HuH-7.5 (cell line): Measurements from ENCODE around the gene UBE2J2.

ENCODE experiments used
- DNase-seq: peaks from one replicate; pipeline ENCODE4 v3.0.0; 2011; ENCODE audit warnings: low spot score

Gene UBE2J2

DNA sequence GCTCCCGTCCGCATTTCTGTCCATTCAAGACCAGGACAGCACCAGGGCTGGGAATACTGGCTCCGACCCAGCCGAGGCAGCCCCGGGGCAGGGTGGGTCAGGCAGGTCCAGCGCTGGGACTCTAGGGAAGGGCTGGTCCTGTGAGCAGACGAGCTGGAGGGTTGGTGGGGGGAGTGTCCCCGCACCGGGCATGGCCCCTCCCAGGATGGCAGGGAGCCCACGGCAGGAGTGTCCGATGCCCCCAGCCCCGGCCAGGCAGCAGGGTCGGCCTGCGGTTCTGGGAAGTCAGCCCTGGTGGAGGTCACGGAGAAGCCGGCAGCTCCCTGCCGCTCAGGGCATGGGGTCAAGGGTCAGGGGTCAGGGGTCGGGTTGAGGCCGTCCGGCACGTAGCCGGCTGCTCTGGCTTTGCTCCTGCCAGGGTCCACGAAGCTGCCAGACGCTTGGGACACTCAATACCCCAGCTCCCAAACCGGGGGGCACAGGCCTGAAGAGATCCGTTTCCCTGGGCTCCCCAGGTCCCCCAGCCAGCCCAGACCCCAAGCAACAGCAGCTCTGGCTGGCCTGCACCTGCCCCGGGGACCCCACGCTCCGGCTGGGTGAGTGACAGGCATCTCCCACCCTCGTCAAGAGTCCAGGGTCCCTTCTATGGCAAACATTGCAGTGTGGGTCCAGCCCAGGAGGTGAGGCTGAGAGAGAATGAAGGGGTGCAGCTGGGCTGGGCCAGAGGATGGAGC, 33.9 kb downstream of the UBE2J2 start:
- peak; percentile 65 for DNase-seq

DNA sequence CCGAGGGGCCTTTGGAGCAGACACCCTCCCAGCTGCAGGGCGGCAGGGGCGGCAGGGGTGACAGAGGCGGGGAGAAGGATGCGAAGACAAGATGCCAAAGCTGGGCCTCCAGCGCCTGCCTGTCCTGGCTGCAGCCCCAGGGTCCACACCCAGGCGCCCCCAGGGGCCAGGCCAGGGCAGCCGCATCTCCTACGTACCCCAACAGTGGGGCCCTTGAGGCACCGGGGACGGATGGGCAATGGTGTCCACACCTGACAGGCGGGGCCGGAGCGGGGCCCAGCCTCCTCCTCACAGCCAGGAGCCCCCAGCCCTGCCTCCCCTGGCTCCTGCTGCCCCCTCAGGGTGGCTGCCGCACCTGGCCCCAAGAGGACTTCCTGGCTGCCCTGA, 34.4 kb downstream of the UBE2J2 start:
- DNase-seq = no peak

DNA sequence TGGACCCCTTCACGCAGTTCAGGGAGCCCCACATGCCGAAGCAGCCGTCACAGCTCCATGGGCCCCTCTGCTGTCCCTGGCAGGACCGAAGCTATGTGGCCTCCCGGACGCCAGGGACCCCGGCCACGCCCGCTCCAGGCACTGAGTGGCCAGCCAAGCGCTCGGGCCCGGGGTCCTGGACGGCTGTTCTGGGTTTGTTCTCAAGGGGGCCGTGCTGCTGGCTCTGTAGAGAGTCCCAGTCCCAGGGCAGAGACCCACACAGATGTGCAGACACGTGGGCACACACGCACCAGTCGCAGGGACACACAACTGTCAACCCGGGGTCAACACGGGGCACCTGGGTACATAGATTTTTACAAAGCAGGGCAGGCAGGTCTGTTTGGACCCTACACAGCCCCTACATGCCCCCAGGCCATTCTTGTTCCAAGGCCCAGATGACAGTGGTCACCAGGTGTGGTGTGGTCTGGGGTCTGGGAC, 34.9 kb downstream of the UBE2J2 start:
- peak; percentile 73 for DNase-seq

DNA sequence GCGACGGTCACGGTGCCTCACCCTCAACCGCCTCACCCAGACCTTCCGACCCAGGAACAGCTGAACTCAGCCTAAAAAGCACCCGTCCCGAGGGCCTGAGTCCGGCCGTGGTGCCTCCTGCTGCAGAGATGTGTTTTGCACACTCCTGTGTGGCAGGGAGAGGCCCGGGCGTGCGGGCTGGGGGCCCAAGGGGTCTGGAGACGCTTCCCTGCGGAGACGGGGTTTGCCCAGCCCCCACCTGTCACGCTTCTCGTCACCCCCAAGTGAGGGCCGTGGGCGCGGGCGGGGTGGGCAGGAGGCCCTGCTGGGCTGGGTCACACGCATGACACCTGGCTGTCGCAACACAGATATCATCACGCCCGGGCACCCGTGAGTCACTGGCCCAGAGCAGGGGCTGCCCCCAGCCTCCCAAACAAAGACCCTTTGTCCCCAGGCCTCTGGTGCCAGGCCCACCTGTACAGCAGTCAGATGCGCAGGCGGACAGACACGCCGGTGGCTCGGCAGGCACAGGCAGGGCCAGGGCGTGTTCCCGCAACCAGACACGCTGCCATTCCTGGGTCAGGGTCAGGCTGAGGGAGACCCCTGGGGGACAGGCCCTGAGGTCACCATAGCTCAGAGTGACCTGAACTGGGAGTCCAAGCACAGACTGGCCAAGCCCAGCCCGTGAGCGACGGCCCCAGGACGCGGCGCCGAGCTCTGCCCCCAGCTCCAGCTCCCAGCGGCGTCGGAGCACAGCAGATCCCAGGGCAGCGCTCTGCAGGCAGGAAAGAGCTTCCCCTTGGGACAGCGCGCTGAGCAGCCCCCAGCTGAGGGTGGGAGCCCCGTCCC, 35.6 kb downstream of the UBE2J2 start:
- peak; percentile 88 for DNase-seq

DNA sequence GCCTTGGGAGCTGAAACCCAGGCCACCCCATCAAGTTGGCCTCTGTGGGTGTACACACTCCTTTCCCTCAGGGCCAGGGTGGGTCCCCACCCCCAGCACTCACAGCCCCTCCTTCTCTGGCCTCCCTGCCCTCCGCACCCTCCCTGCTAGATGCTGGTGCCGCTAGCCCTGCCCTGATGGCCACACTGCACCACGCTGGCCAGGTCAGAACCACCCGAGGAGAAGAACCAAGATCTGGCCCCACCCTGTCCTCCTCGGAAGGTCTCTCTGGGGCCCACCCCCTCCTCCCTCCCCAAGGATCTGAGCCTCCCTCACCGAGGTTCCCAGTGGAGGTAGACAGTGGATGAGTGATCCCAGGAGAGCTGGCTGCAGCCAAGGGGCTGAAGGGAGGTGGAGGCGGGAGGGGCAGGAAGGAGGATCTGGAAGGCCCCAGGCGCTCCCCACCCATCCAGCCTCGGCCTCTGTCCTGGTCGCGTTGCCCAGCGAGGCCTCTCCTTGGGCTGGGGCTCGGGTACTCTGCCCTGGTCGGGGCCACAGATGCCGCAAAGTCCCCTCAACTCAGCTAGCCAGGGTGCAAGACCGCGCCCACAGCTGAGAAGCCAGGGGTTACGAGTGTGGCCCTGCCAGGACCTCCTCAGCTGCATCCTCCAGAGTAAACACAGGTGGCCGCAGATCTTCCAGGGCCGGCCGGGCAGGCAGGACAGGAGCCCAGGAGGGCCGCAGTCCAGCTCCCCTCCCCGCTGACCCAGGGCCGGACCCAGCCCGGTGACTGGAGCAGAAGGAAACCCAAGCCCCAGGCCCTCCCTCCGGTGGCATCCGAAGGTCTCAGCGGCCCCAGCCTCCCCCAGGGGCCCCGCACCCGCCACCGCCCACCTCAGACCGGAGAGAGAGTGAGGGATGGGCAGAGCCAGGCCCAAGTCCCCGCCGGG, 36.4 kb downstream of the UBE2J2 start:
- peak; percentile 59 for DNase-seq

DNA sequence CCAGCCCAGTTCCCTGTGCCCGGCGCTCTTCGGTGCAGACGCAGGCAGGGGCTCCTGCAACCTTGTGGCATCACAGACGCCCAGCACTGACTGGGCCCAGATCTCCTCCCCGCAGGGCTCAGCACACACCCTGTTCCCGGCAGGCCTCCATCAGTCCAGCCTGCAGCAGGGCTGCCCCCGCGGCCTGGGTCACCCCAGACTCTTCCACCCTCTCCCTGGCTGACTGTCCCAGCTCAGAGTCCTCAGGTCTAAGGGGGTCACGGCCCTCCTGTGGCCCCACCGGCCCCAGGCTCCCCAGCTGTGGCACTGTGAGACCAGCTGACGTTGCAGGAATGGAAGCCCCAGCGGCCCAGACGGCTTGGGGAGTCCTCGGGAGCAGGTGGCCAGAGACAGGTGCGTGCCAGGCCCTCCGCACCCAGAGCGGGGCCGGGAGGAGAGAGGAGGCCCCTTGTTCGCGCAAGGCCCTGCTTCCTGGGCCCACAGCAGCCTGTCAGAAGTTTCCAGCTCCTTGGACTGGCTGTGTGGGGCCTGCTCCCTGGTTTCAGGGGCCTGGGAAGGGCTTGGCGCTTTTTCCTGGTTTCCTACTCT, 37.4 kb downstream of the UBE2J2 start:
- no peak for DNase-seq

DNA sequence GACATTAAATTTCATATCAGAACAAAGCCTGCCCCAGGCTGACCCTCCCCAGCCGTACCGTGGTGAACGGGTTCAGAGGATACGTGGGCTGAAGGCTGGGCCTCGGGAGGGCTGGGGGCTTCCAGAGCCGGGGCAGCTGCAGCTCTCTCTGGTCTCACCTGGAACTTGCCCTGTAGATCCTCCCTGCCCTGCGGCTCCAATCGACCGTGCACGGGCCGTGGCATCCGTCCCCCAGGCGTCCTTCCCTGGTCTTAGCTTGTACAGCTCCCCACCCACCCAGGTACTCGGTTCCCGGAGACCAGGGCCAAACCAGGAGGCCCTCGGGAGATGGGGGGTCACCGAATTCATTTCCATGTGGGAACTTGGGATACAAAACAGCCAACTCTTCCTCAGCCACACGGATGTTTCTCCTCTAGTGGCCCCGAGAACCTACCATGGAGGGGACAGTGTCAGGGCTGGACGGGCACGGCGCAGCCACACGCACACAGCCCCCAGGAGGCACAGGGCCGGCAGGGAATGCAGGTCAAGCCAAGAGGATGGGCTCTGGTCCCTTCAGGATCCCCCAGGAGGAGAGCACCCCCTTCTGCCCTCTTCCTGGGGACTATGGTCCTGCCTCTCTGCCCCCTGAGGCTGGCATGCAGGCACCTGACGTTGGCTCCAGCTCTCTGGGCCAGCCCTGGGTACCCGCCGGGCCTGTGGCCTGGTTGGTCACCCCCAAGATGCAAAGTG, 38.5 kb downstream of the UBE2J2 start:
- no peak for DNase-seq

DNA sequence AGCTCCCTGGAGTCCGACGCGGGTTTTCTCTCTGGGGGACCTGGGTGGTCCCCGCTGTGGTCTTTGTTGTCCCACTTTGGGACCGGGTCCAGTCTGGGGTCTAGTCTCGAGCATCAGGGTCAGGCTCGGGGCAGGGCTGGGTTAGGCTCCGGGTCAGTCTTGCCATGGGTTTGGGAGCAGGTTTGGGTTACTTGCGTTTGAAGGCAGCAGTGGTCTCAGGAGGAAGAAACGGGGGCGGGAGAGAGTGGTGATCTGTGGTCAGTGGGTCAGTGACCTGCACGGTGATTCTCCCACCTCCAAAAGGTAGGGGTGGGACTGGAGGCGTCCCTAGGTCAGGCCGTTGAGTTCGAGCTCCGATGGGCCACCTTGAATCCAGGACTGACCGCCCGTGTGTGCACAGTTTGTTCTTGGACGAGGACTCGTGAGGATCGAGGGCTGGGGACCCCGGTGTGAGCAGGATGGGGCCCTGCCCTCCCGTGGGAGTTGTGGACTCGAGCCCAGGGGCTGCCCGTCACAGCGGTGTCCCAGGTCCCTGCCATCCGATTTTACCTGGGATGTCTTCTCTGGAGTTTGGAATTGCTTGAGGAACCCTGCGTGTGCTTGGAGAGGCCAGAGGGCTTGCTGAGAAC, 39.4 kb downstream of the UBE2J2 start:
- no peak for DNase-seq

DNA sequence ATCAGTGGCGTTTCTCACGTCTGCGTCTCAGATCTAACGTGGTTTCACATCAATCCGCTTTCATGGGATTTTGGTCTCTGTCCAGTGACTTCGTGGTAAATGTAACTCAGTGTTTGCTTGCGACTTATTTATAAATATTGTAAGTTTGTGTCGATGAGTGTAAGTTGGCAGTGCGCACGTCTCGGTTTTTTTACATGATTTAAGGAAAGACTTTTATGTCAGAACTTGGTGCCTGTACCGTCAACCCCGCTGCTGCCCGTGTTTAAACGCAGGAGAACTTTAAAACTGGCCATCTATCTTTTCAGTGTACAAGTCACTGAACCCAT, 40.1 kb downstream of the UBE2J2 start:
- no peak for DNase-seq

DNA sequence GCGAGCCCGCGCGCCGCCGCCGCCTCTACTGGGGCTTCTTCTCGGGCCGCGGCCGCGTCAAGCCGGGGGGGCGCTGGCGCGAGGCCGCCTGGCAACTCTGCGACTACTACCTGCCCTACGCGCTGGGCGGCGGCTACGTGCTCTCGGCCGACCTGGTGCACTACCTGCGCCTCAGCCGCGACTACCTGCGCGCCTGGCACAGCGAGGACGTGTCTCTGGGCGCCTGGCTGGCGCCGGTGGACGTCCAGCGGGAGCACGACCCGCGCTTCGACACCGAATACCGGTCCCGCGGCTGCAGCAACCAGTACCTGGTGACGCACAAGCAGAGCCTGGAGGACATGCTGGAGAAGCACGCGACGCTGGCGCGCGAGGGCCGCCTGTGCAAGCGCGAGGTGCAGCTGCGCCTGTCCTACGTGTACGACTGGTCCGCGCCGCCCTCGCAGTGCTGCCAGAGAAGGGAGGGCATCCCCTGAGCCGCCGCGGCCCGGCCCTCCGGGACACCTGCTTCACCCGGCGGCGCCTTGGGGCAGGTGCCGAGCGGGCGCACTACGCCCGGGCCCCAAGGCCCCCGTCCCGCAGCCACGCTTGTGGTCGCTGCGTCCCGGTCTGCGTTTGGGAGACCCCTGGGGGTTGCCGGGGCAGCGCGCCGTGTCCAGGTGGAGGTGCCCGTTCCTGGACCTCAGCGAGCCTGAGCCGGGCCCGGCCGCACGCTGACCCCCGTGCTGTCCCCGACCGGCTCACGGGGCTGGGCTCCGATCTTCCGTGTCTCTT, 40.7 kb downstream of the UBE2J2 start:
- DNase-seq = no peak

DNA sequence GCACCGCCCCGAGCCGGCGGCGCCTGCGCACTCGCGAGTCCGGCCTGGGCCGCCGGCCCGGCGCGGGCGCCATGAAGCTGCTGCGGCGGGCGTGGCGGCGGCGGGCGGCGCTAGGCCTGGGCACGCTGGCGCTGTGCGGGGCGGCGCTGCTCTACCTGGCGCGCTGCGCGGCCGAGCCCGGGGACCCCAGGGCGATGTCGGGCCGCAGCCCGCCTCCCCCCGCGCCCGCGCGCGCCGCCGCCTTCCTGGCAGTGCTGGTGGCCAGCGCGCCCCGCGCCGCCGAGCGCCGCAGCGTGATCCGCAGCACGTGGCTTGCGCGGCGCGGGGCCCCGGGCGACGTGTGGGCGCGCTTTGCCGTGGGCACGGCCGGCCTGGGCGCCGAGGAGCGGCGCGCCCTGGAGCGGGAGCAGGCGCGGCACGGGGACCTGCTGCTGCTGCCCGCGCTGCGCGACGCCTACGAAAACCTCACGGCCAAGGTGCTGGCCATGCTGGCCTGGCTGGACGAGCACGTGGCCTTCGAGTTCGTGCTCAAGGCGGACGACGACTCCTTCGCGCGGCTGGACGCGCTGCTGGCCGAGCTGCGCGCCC, 41.4 kb downstream of the UBE2J2 start, which contains the start of gene B3GALT6:
TSS of gene B3GALT6 (plus strand) at position 30 of the 588 bp plus-strand sequence. CDS start at position 72, 42 bp downstream.
- DNase-seq = no peak

DNA sequence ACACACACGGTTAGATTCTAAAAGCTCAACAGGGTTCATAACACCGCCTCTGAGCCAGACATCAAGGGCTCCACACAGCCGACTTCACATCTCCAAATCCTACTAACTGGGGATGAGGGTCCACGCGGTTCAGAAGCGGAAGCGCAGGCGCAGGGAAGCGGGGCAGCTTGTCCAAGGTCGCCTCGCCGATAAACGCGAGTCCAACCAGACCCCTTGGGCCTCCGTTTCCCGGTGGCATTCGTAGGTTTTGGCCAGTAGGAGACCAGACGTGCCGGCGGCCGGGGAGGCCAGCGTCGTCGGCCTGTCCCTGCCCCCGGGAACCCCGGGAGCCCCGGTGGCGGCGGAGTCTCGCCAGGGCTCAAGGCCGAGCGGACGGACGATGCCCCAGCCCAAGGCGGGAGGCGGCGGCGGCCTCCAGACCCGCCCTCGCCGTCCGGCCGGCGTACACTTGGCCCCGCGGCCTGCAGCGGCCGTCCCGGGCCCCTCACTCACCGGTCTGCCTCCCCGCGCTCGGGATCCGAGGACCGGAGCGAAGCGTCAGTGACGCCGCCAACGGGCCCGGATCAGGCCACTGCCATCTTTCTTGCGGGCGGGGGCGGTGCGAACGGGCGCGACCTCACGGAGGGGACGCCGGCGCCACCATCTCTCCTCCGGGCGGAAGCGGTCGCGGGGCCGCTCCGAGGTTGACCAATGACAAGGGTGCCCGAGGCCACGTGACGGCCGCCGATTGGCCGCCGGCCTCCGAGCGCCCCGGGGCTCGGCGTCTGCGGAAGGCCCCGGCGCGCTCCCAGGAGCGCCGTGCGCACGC, 42.0 kb downstream of the UBE2J2 start, which contains the start of gene SDF4:
TSS of gene SDF4 (minus strand) at position 602 of the 808 bp plus-strand sequence. CDS start 3,229 bp downstream, outside the sequence.
- DNase-seq = peak; percentile 100

DNA sequence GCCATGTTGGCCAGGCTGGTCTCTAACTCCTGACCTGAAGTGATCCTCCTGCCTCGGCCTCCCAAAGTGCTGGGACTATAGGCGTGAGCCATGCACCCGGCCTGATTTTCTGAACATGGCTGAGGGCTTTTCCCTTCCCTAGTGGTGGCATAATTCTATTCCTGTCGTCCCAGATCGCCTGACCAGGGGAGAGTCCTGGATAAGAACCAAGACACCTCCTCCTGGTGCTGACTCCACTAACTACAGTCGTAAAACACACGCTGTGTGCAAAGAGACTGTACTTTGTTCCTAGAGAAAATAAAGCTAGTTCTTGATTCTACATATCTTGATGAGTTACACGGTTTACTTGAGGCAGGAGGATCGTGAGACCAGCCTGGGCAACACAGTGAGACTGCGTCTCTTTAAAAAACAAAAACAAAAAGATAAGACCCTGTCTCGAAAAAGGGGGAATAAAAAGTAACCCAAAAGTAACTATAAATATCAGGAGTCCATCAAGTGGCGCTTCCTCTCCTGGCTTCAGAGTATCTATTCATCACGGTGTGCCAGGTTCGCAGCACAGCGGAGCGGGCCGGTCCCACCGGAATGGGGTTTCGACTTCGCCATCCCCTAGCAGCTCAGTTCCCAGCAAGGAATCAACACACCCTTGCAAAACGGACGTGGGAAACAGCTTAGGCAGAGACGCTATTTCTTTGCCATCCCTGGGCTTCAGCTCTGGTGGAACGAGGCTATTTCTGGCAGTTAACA, 42.8 kb downstream of the UBE2J2 start:
- peak; percentile 94 for DNase-seq

DNA sequence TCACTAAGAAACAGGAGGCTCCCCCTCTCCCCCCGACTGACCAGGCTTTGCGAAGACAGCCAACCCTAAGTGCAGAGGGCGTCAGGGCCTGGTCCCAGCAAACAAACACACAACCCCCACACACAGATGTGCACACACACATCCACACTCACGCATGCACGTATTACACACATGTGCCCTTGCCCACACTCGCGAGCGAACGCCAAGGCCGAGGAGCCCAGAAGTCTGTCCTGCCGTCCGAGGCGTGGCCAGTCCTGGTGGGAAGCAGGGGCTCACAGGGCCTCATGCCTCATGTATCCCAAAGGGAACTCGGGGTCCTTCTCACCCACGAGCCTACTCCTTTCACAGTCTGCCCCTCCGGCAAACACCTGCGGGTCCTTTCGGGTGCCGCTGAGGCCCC, 43.9 kb downstream of the UBE2J2 start:
- DNase-seq = no peak

DNA sequence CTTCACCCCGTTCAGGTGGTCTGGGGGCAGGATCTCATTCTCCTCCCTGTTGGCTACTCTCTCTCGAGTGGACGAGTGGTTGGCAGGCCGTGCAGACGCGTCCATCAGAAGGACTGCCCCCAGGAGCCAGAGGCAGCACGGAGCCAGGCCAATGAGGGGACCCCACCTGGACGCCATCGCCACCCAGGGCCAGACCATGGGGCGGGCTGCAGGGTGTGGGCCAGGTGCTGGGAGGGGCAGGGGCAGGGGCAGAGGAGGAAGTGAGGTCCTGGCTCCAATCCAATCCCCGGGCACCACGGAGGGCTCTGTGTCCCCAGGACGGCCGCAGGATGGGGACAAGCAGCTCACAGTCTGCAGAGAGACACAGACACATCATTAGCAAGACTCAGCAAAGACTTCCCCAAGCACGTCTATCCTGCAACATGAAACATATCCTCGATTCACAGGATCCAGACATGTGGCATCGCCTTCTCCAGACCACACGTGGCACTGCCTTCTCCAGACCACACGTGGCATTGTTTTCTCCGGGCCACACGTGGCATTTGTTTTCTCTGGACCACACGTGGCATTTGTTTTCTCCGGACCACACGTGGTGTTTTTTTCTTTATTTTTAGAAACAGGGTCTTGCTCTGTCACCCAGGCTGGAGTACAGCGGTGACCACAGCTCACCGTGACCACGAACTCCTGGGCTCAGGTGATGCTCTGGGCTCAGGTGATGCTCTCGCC, 44.9 kb downstream of the UBE2J2 start:
- DNase-seq = no peak

DNA sequence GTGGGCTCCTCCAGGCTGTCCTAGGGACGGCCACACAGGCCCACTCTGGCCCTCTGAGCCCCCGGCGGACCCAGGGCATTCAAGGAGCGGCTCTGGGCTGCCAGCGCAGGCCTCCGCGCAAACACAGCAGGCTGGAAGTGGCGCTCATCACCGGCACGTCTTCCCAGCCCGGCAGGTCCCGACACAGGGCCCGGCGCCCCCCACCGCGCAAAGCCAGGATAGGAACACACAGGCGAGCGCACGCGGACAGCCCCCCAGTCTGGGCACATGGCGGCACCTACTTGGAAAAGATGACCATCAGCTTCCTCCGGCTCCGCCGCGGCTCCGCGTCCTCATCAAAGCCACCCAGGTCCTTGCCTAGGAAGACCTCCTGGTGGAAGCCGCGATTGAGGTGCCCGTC, 45.5 kb downstream of the UBE2J2 start:
- no peak for DNase-seq

DNA sequence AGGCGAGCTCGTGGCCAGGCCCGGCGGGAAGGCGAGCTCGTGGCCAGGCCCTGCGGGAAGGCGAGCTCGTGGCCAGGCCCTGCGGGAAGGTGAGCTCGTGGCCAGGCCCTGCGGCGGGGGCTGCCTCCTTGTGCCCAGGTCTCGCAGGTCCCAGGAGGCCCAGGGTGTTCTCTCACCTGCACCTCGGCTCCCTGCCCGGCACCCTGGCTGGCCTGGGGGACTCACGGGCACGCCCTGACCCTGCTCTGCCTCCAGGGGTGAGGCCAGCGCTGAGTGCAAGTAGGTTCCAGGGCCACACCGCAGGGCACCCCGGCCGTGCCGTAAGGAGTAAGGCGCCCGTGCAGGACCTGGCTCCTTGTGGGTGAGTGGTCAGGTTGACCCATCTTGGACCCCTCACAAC, 46.3 kb downstream of the UBE2J2 start:
- DNase-seq = no peak
